ENCODE measurements around the gene C1QTNF6.

DNA sequence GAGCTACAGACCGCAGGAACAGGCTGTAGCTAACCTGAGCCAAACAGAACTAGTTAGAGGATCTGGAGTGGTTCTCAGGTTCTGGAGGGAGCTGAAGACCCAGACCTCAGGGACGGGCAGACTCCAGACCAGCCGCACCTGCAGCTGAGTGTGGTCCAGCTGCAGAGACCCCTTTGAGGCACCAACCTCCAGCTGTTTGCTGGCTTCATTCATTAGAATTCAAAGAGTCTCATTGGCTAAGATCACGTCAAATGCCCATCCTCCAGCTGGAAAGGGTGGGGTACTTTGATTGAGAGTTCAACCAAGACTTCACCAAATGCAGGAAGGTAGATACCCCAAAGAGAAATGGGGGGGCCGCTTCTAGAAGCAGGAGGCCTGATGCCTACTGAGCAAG, 25.0 kb downstream of the C1QTNF6 start:
- TF ChIP-seq, protein P1, sequence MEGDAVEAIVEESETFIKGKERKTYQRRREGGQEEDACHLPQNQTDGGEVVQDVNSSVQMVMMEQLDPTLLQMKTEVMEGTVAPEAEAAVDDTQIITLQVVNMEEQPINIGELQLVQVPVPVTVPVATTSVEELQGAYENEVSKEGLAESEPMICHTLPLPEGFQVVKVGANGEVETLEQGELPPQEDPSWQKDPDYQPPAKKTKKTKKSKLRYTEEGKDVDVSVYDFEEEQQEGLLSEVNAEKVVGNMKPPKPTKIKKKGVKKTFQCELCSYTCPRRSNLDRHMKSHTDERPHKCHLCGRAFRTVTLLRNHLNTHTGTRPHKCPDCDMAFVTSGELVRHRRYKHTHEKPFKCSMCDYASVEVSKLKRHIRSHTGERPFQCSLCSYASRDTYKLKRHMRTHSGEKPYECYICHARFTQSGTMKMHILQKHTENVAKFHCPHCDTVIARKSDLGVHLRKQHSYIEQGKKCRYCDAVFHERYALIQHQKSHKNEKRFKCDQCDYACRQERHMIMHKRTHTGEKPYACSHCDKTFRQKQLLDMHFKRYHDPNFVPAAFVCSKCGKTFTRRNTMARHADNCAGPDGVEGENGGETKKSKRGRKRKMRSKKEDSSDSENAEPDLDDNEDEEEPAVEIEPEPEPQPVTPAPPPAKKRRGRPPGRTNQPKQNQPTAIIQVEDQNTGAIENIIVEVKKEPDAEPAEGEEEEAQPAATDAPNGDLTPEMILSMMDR (IDR thresholded peaks at IDR 0.05; ENCODE audit: insufficient read depth, low read length): no peak
- no peak for TF ChIP-seq SPI1 (IDR thresholded peaks at IDR 0.05; ENCODE audit: borderline replicate concordance, low read depth)
- no peak for TF ChIP-seq GABPA (IDR thresholded peaks at IDR 0.05; ENCODE audit: low read depth)
